ENCODE data around the gene RPSA. TPM values are rescaled to one million over a fixed set of nuclear protein-coding genes. Genes with fewer than 3 reads are reported as not detected.

The RPSA gene
- total RNA-seq, 1 experiment from 2014 or later: 2,077 TPM

DNA sequence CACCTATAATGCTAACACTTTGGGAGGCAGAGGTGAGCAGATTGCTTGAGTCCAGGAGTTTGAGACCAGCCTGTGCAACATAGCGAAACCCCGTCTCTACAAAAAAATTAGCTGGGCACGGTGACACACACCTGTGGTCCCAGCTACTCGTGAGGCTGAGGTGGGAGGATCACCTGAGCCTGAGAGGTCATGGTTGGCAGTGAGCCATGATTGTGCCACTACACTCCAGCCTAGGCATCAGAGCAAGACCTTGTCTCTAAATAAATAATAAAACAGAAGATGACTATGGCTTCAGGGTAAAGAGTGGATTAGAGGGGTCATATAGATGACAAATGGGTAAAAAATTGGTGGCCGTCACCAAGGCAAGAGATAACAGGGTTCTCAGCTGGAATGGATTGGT is 20.2 kb upstream of the RPSA start:
- no peak overlapping the region for H3K14ac ChIP-seq (ENCODE audit: insufficient read depth, low read length)
- no peak overlapping the region for H2BK120ac ChIP-seq (ENCODE audit: low read depth, low read length, poor library complexity, severe bottlenecking)
- H3K27me3 ChIP-seq (ENCODE audit: insufficient read depth, low read length): no peaks in the 10 kb centered on the region
- H2BK5ac ChIP-seq (ENCODE audit: insufficient read length, low read length): no peak overlapping the region
- H2BK15ac ChIP-seq (ENCODE audit: low read depth, low read length): no peak overlapping the region
- H3K79me2 ChIP-seq (ENCODE audit: insufficient read depth, low read length): peaks cover 28% of the 10 kb centered on the region; the same call in 1 of the 2 replicates
- no peak overlapping the region for H2BK20ac ChIP-seq (ENCODE audit: low read depth, low read length, poor library complexity, severe bottlenecking)
- H3K79me1 ChIP-seq (ENCODE audit: insufficient read depth, low read depth, low read length, poor library complexity, severe bottlenecking): peaks cover 10% of the 10 kb centered on the region
- H4K20me1 ChIP-seq (ENCODE audit: control insufficient read depth, insufficient read depth, insufficient read length): no peaks in the 10 kb centered on the region
- no peak overlapping the region for H3K4ac ChIP-seq (ENCODE audit: low read depth, low read length)
- H4K8ac ChIP-seq (replicated peaks; ENCODE audit: insufficient read length, low read depth, low read length): no peak overlapping the region
- H3K9ac ChIP-seq (ENCODE audit: extremely low read depth, insufficient read length, low read length): no peak overlapping the region
- H3K23ac ChIP-seq (ENCODE audit: insufficient read length, low read depth, low read length): no peak overlapping the region
- no peak overlapping the region for H2AFZ ChIP-seq (ENCODE audit: low read length)
- no peak overlapping the region; a peak in 1 of 5 replicates for H3K4me3 Mint-ChIP-seq
- peaks cover 2% of the 10 kb centered on the region; the same call in 1 of the 2 replicates for H3K27me3 Mint-ChIP-seq (ENCODE audit: low read depth)
- 0 out of 7 replicates have a peak overlapping the region, but pooled peaks of 1 of the 3 experiments have one; percentile 3 for H3K27ac Mint-ChIP-seq
- TF ChIP-seq, protein P1, sequence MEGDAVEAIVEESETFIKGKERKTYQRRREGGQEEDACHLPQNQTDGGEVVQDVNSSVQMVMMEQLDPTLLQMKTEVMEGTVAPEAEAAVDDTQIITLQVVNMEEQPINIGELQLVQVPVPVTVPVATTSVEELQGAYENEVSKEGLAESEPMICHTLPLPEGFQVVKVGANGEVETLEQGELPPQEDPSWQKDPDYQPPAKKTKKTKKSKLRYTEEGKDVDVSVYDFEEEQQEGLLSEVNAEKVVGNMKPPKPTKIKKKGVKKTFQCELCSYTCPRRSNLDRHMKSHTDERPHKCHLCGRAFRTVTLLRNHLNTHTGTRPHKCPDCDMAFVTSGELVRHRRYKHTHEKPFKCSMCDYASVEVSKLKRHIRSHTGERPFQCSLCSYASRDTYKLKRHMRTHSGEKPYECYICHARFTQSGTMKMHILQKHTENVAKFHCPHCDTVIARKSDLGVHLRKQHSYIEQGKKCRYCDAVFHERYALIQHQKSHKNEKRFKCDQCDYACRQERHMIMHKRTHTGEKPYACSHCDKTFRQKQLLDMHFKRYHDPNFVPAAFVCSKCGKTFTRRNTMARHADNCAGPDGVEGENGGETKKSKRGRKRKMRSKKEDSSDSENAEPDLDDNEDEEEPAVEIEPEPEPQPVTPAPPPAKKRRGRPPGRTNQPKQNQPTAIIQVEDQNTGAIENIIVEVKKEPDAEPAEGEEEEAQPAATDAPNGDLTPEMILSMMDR (conservative IDR thresholded peaks at IDR 0.05): no peak
- H3K27ac ChIP-seq (ENCODE audit: insufficient read length, low read depth, low read length): no peak overlapping the region
- peaks cover 14 to 34% (median 19%) of the 10 kb centered on the region in 3 experiments; a peak in 6 of 7 replicates for H3K36me3 Mint-ChIP-seq (ENCODE audit: insufficient read depth in 1 of 3, low read depth in 3 of 3)
- no peak overlapping the region for H3K4me2 ChIP-seq (ENCODE audit: insufficient read depth, insufficient read length, low read length)
- no peak overlapping the region for H2BK12ac ChIP-seq (ENCODE audit: insufficient read length, low read depth, low read length)
- no peaks in the 10 kb centered on the region for H3K9me3 ChIP-seq (ENCODE audit: control insufficient read depth, low read depth, low read length)
- no peak for DNase-seq
- H3K18ac ChIP-seq (ENCODE audit: insufficient read length, low read depth, low read length): no peak overlapping the region
- H2AK5ac ChIP-seq (ENCODE audit: insufficient read length, low read length): no peak overlapping the region
- H3K9me3 Mint-ChIP-seq: no peaks in the 10 kb centered on the region
- H3K56ac ChIP-seq (ENCODE audit: insufficient read length, low read depth, low read length): no peak overlapping the region
- peaks cover 17 to 33% of the 10 kb centered on the region in 2 experiments for H3K4me1 Mint-ChIP-seq
- H4K91ac ChIP-seq (ENCODE audit: insufficient read length, low read depth, low read length): no peak overlapping the region
- no CpG with 5 or more reads among the region's 5 CpGs for WGBS (ENCODE audit: extremely low coverage, insufficient read length, low lambda C conversion rate)
- no peaks in the 10 kb centered on the region for H3K4me1 ChIP-seq (ENCODE audit: insufficient read depth, low read length)
- H3K23me2 ChIP-seq (ENCODE audit: insufficient read length, low read depth, low read length, poor library complexity, severe bottlenecking): peaks cover 2% of the 10 kb centered on the region
- no peak overlapping the region for H4K5ac ChIP-seq (ENCODE audit: insufficient read length, low read depth, low read length)
- no peak overlapping the region for H3T11ph ChIP-seq (ENCODE audit: low read length)
